ENCODE measurements around the gene NAP1L4. TPM values are rescaled to one million over a fixed set of nuclear protein-coding genes. Genes with fewer than 3 reads are reported as not detected.

Gene NAP1L4
- total RNA-seq, 2 donors from 2014 or later: 62.8 to 83.7 TPM

DNA sequence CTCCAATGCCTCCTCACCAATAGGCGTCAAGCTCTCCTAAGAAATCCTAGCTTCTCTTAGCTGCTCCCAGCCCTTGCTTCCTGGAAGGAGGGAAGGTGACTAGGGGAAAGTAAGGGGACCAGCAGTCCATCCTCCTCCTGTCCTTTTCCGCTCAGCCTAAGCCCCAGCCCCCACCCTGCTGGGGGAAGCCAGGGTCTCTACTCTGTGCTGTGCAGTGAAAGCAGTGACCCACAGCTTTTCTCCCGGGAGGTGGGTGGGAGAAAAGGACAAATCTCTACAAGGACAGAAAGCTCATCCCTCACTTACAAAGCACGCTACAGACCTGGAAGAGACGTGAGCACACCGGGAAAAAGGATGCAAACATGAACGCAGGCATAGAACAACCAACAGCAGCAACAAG is 32.0 kb downstream of the NAP1L4 start:
- TF ChIP-seq, protein P1, sequence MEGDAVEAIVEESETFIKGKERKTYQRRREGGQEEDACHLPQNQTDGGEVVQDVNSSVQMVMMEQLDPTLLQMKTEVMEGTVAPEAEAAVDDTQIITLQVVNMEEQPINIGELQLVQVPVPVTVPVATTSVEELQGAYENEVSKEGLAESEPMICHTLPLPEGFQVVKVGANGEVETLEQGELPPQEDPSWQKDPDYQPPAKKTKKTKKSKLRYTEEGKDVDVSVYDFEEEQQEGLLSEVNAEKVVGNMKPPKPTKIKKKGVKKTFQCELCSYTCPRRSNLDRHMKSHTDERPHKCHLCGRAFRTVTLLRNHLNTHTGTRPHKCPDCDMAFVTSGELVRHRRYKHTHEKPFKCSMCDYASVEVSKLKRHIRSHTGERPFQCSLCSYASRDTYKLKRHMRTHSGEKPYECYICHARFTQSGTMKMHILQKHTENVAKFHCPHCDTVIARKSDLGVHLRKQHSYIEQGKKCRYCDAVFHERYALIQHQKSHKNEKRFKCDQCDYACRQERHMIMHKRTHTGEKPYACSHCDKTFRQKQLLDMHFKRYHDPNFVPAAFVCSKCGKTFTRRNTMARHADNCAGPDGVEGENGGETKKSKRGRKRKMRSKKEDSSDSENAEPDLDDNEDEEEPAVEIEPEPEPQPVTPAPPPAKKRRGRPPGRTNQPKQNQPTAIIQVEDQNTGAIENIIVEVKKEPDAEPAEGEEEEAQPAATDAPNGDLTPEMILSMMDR (IDR thresholded peaks at IDR 0.05): no peak
- no peaks in the 10 kb centered on the region for H3K27me3 ChIP-seq (replicated peaks; ENCODE audit: insufficient read depth)
- no peaks in the 10 kb centered on the region for H3K4me1 ChIP-seq (ENCODE audit: control insufficient read depth in 1 of 2, low read depth in 2 of 2)
- no peak overlapping the region for H3K27ac ChIP-seq
- DNase-seq (ENCODE audit: low spot score): no peak
- H3K4me3 ChIP-seq: no peak overlapping the region
- ATAC-seq (ENCODE audit: insufficient number of reproducible peaks, low FRiP score, low read depth): no peak
- no peaks in the 10 kb centered on the region for H3K9me3 ChIP-seq
- peaks cover 46% of the 10 kb centered on the region for H3K36me3 ChIP-seq

GRCh38 chr11:2958251-2958650 is 33.9 kb downstream of the NAP1L4 start:
- Histone ChIP-seq H3K27me3 (replicated peaks; ENCODE audit: insufficient read depth) (no peaks in the 10 kb centered on the region), H3K36me3 (peaks cover 53% of the 10 kb centered on the region)

DNA sequence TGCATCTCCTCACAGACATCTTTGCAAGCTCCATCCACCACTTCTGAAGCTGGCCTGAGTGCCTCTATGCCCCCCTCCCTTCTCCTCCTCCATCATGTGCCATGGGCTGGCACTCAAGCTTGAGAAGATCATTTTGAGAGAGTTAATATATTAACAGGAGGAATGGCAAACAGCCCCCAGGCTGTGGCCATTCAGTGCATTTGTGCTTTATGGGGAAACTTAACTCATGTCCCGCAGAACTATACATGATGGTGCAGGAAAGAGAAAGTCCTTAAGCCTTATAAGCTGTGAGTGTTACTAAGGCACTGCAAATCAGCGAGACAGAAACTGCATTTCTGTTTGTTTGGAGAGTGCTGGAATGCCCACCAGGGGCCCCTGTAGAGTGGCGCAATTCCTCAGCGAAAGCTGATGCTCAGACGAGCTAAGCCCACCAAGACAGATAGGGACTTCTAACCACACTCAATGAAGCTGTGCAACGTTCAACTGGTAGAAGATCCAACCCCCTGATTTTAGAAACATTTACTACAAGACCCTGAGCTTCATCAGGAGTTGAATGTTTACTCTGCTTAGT is 36.1 kb downstream of the NAP1L4 start:
- TF ChIP-seq, protein P1 (IDR thresholded peaks at IDR 0.05): no peak
- Histone ChIP-seq H3K27ac (no peak overlapping the region), H3K9me3 (no peaks in the 10 kb centered on the region), H3K4me1 (ENCODE audit: control insufficient read depth in 1 of 2, low read depth in 2 of 2) (peaks cover 0 to 9% of the 10 kb centered on the region in 2 donors), H3K27me3 (replicated peaks; ENCODE audit: insufficient read depth) (no peaks in the 10 kb centered on the region), H3K4me3 (no peak overlapping the region), H3K36me3 (peaks cover 61% of the 10 kb centered on the region)
- no peak for DNase-seq (ENCODE audit: low spot score)
- ATAC-seq (ENCODE audit: insufficient number of reproducible peaks, low FRiP score, low read depth): no peak

More at GRCh38 chr11:2958251-2958650, 33.9 kb downstream of the NAP1L4 start:
- Histone ChIP-seq H3K4me3 (no peak overlapping the region), H3K4me1 (ENCODE audit: control insufficient read depth in 1 of 2, low read depth in 2 of 2) (no peaks in the 10 kb centered on the region), H3K27ac (no peak overlapping the region), H3K9me3 (no peaks in the 10 kb centered on the region)
- TF ChIP-seq, protein P1 (IDR thresholded peaks at IDR 0.05): no peak
- DNase-seq (ENCODE audit: low spot score): no peak
- no peak for ATAC-seq (ENCODE audit: insufficient number of reproducible peaks, low FRiP score, low read depth)

GRCh38 chr11:2954263-2954662 is 37.9 kb downstream of the NAP1L4 start:
- Histone ChIP-seq H3K27ac (no peak overlapping the region), H3K4me3 (no peak overlapping the region), H3K9me3 (no peaks in the 10 kb centered on the region), H3K27me3 (replicated peaks; ENCODE audit: insufficient read depth) (no peaks in the 10 kb centered on the region), H3K36me3 (peaks cover 70% of the 10 kb centered on the region), H3K4me1 (ENCODE audit: control insufficient read depth in 1 of 2, low read depth in 2 of 2) (peaks cover 0 to 11% of the 10 kb centered on the region in 2 donors)
- TF ChIP-seq, protein P1 (IDR thresholded peaks at IDR 0.05): no peak
- DNase-seq (ENCODE audit: low spot score): no peak
- no peak for ATAC-seq (ENCODE audit: insufficient number of reproducible peaks, low FRiP score, low read depth)

DNA sequence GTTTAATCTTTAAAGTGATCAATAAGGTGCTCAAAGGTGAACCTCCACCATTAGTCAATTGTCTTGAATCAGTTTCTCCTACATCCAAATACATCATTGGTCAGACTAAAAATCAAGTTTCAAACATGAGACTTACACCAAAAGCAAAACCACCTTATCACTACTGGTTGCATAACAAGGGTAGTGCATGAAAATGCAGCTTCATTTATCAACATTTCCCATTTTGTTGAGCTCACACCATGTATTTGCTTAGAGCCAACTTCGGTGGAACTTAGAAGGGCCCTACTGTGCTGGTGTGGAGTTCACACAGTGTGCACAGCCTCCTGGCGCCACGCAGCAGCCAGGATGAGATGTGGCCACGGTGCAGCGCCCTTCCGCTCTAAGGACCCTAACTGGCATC is 39.8 kb downstream of the NAP1L4 start:
- DNase-seq (ENCODE audit: low spot score) (no peak), ATAC-seq (ENCODE audit: insufficient number of reproducible peaks, low FRiP score, low read depth) (no peak)
- H3K9me3 ChIP-seq: no peaks in the 10 kb centered on the region
- no peak overlapping the region for H3K4me3 ChIP-seq
- peak overlapping the region in 1 of 2 donors; percentile 28 for H3K27ac ChIP-seq
- H3K27me3 ChIP-seq (replicated peaks; ENCODE audit: insufficient read depth): no peaks in the 10 kb centered on the region
- H3K36me3 ChIP-seq: peaks cover 57% of the 10 kb centered on the region
- TF ChIP-seq, protein P1 (IDR thresholded peaks at IDR 0.05): no peak
- peaks cover 0 to 11% of the 10 kb centered on the region in 2 donors for H3K4me1 ChIP-seq (ENCODE audit: control insufficient read depth in 1 of 2, low read depth in 2 of 2)
